CD14-positive monocyte (primary cell): ENCODE data around the gene CEACAM4. TPM values are rescaled to one million over a fixed set of nuclear protein-coding genes. Genes with fewer than 3 reads are reported as not detected.

ENCODE experiments used
- DNase-seq, 3 donors: peaks; one replicate each; pipeline ENCODE4 v3.0.0-alpha.2; 2011 to 2022
- H2AFZ ChIP-seq: 2 replicates; pipeline ENCODE4 v1.6.0; 2012; ENCODE audit warnings: mild to moderate bottlenecking, low read depth, low read length, inconsistent platforms; ENCODE audit not compliant: insufficient read depth, poor library complexity, severe bottlenecking
- H3K27ac ChIP-seq, 2 donors: 1 replicate in 1 of 2; 2 replicates in 1 of 2; pipeline ENCODE4 v1.5.1; 2012 to 2013; ENCODE audit warnings: low read length in 2 of 2, control low read depth in 1 of 2, inconsistent platforms in 1 of 2, low read depth in 1 of 2, mild to moderate bottlenecking in 1 of 2
- H3K27me3 ChIP-seq, 2 donors: one replicate each; pipeline versions ENCODE4 v1.6.0 to v1.6.1; 2011 to 2013; ENCODE audit warnings: low read length in 2 of 2; ENCODE audit not compliant: control insufficient read depth in 2 of 2, insufficient read depth in 2 of 2
- H3K36me3 ChIP-seq, 2 donors: replicated peaks in 1 of 2; 1 replicate in 1 of 2; 2 replicates in 1 of 2; pipeline versions ENCODE4 v1.5.1 to v1.6.1; 2012 to 2013; ENCODE audit warnings: low read length in 2 of 2, control low read depth in 1 of 2, inconsistent platforms in 1 of 2, mild to moderate bottlenecking in 1 of 2; ENCODE audit not compliant: insufficient read depth in 2 of 2, control insufficient read depth in 1 of 2
- H3K4me1 ChIP-seq, 2 donors: 1 replicate in 1 of 2; 2 replicates in 1 of 2; pipeline versions ENCODE4 v1.5.1 to v1.6.1; 2012 to 2013; ENCODE audit warnings: low read length in 2 of 2, control low read depth in 1 of 2, inconsistent platforms in 1 of 2, mild to moderate bottlenecking in 1 of 2, moderate library complexity in 1 of 2; ENCODE audit not compliant: insufficient read depth in 2 of 2, control insufficient read depth in 1 of 2
- H3K4me2 ChIP-seq: replicated peaks from 2 replicates; pipeline ENCODE3; 2012; ENCODE audit warnings: low read length, moderate library complexity, mild to moderate bottlenecking; ENCODE audit not compliant: poor library complexity, severe bottlenecking; ENCODE audit errors: extremely low read depth
- H3K4me3 ChIP-seq, 3 experiments: fragments of 200-600 bp in 1 of 3; sonication (generic) in 1 of 3; replicated peaks in 1 of 3; 1 replicate in 2 of 3; 2 replicates in 1 of 3; pipeline ENCODE4 v1.5.1; 2011 to 2013; ENCODE audit warnings: low read length in 3 of 3, mild to moderate bottlenecking in 3 of 3, control low read depth in 2 of 3, low read depth in 2 of 3, inconsistent platforms in 1 of 3, moderate library complexity in 1 of 3
- H3K79me2 ChIP-seq: 2 replicates; pipeline ENCODE4 v1.6.0; 2012; ENCODE audit warnings: mild to moderate bottlenecking, control low read depth, inconsistent platforms, low read length, moderate library complexity; ENCODE audit not compliant: insufficient read depth
- H3K9ac ChIP-seq: 2 replicates; pipeline ENCODE4 v1.6.0; 2017; ENCODE audit warnings: low read length, mild to moderate bottlenecking; ENCODE audit not compliant: insufficient read depth, poor library complexity, severe bottlenecking
- H3K9me3 ChIP-seq, 2 donors: replicated peaks in 1 of 2; 1 replicate in 1 of 2; 2 replicates in 1 of 2; pipeline versions ENCODE4 v1.5.1 to v1.6.1; 2012 to 2013; ENCODE audit warnings: low read length in 2 of 2, control low read depth in 1 of 2; ENCODE audit not compliant: control insufficient read depth in 1 of 2, insufficient read depth in 1 of 2
- H4K20me1 ChIP-seq: 2 replicates; pipeline ENCODE4 v1.6.0; 2012; ENCODE audit warnings: mild to moderate bottlenecking, low read length, control low read depth, moderate library complexity; ENCODE audit not compliant: insufficient read depth
- H3K27ac Mint-ChIP-seq, 7 donors: one replicate each; pipeline ENCODE4 v1.8.0; 2020; ENCODE audit warnings: mild to moderate bottlenecking in 7 of 7, mixed read lengths in 7 of 7, moderate library complexity in 6 of 7, inconsistent platforms in 2 of 7
- H3K27me3 Mint-ChIP-seq, 3 donors: one replicate each; pipeline ENCODE4 v1.8.0; 2021 to 2022; ENCODE audit warnings: low read depth in 3 of 3, mild to moderate bottlenecking in 3 of 3, mixed read lengths in 3 of 3, moderate library complexity in 3 of 3, inconsistent platforms in 1 of 3
- H3K36me3 Mint-ChIP-seq, 2 donors: one replicate each; pipeline ENCODE4 v1.8.0; 2020; ENCODE audit warnings: mixed read lengths in 2 of 2, inconsistent platforms in 1 of 2, mild to moderate bottlenecking in 1 of 2
- H3K4me1 Mint-ChIP-seq: one replicate; pipeline ENCODE4 v1.8.0; 2020; ENCODE audit warnings: mild to moderate bottlenecking, mixed read lengths
- H3K4me3 Mint-ChIP-seq, 2 donors: one replicate each; pipeline ENCODE4 v1.8.0; 2020; ENCODE audit warnings: mild to moderate bottlenecking in 2 of 2, mixed read lengths in 2 of 2, moderate library complexity in 1 of 2
- H3K9me3 Mint-ChIP-seq, 7 donors: one replicate each; pipeline ENCODE4 v1.8.0; 2020 to 2022; ENCODE audit warnings: mixed read lengths in 7 of 7, mild to moderate bottlenecking in 6 of 7, moderate library complexity in 6 of 7, inconsistent platforms in 2 of 7
- WGBS: methylation state at CpG from one replicate; pipeline ENCODE4 v1.1.5; 2013; ENCODE audit warnings: missing lambda C conversion rate; ENCODE audit not compliant: insufficient coverage; 5-methylcytosine and 5-hydroxymethylcytosine counted together
- intact Hi-C, 2 donors: fragments of 100-400 bp; cut with micrococcal nuclease; formaldehyde crosslinking; loops; one replicate each; pipeline versions ENCODE4 v1.15.0 to v1.15.1; 2023
- polyA plus RNA-seq, 3 donors: library from polyadenylated mRNA; depleted of rRNA in 1 of 3; unstranded in 2 of 3; stranded (reverse) in 1 of 3; fragments of 300-500 nt in 2 of 3; fragments of >200 nt in 1 of 3; fragmentation: Illumina TruSeq in 2 of 3; gene quantifications; 1 replicate in 2 of 3; 2 replicates in 1 of 3; pipeline ENCODE4 v1.2.3, GENCODE V29; 2012 to 2021
- TF ChIP-seq, protein P1 (sequence below): fragments of 200-600 bp; IDR thresholded peaks from one replicate; pipeline ENCODE4 v1.8.0; 2022; ENCODE audit warnings: antibody characterized with exemption, mild to moderate bottlenecking

CEACAM4 gene
- polyA plus RNA-seq, 3 donors, result 23.1 to 40.7 (median 27.5) TPM

DNA sequence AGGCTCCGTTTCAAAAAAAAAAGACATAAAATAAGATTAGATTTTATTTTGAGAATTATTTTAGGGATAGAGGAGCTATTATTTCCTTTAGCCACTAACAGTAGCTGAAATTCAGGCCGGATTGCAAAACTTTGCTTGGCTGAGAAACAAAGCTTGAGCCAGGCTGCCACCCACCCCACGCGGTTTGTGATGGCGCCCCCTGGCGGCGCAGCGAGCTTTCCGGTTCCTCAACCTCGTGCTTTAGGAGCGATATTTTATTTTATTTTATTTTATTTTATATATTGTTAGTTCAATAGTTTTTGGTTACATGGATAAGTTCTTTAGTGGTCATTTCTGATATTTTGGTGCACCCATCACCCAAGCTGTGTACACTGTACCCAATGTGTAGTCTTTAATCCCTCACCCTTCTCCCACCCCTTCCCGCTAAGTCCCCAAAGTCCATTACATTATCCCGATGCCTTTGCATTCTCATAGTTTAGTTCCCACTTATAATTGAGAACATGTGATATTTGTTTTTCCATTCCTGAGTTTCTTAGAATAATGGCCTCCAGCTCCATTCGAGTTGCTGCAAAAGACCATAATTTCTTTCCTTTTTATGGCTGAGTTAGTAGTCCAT is 19.8 kb upstream of the CEACAM4 start:
- H3K27me3 Mint-ChIP-seq, result peaks cover 4 to 9% (median 8%) of the 10 kb centered on the region in 3 donors
- no CpG with 5 or more reads among the region's 14 CpGs for WGBS

DNA sequence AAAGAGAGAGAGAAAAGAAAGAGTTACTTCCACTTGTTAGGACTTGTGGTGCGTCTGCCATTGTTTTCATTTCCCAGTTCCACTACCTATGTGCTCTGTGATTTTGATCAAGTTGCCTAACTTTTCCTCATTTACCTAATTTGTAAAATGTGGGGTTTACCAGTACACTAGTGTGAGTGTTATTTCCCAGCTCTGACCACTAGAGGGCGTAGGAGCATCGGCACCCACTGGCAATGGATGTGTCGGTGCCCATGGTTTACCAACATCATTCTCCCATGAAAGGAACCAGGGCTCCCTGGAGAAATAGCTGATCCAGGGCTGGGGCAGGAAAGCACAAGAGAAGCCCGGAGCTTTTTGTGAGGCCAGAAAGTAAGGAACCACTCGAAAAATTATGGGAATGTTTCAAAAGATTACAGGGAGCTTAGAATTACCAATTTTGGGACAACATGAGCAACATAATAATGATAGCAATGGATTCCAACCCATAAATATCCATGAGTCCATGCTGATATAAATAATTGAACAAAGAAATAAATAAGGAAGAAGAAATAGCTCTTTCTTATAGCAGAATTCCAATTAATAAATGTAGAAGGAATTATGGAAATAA is 15.1 kb upstream of the CEACAM4 start:
- H3K9me3 Mint-ChIP-seq, result peaks cover 0 to 2% (median 0%) of the 10 kb centered on the region in 7 donors
- peak; percentile 57 to 76 (median 76) for DNase-seq
- Histone ChIP-seq H4K20me1 (no peaks in the 10 kb centered on the region), H3K4me1 (peaks cover 52% of the 10 kb centered on the region in 2 donors), H3K79me2 (no peaks in the 10 kb centered on the region), H3K27ac (no peak overlapping the region), H3K36me3 (no peaks in the 10 kb centered on the region), H3K4me2 (peak overlapping the region; percentile 53), H3K27me3 (no peaks in the 10 kb centered on the region), H2AFZ (peak overlapping the region; percentile 29), H3K4me3 (peak overlapping the region in 1 of 3 experiments; percentile 7), H3K9me3 (no peaks in the 10 kb centered on the region), H3K9ac (no peak overlapping the region)
- TF ChIP-seq, protein P1, sequence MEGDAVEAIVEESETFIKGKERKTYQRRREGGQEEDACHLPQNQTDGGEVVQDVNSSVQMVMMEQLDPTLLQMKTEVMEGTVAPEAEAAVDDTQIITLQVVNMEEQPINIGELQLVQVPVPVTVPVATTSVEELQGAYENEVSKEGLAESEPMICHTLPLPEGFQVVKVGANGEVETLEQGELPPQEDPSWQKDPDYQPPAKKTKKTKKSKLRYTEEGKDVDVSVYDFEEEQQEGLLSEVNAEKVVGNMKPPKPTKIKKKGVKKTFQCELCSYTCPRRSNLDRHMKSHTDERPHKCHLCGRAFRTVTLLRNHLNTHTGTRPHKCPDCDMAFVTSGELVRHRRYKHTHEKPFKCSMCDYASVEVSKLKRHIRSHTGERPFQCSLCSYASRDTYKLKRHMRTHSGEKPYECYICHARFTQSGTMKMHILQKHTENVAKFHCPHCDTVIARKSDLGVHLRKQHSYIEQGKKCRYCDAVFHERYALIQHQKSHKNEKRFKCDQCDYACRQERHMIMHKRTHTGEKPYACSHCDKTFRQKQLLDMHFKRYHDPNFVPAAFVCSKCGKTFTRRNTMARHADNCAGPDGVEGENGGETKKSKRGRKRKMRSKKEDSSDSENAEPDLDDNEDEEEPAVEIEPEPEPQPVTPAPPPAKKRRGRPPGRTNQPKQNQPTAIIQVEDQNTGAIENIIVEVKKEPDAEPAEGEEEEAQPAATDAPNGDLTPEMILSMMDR, result peak; percentile 99
- WGBS, result no CpG with 5 or more reads among the region's 6 CpGs
- peaks cover 0 to 2% of the 10 kb centered on the region in 2 donors for H3K36me3 Mint-ChIP-seq
- H3K27me3 Mint-ChIP-seq, result peaks cover 0 to 4% (median 2%) of the 10 kb centered on the region in 3 donors
- peak overlapping the region in 5 of 7 donors; percentile 23 to 73 (median 49) for H3K27ac Mint-ChIP-seq
- intact Hi-C loops, result no loop called here
- H3K4me3 Mint-ChIP-seq, result peak overlapping the region in 1 of 2 donors; percentile 49
- peaks cover 46% of the 10 kb centered on the region for H3K4me1 Mint-ChIP-seq

More for the DNA sequence above, 19.8 kb upstream of the CEACAM4 start:
- Mint-ChIP-seq H3K36me3 (no peaks in the 10 kb centered on the region), H3K27ac (no peak overlapping the region), H3K9me3 (peaks cover 0 to 3% (median 0%) of the 10 kb centered on the region in 7 donors), H3K4me1 (peaks cover 8% of the 10 kb centered on the region), H3K4me3 (no peak overlapping the region)
- H3K9ac ChIP-seq, result no peak overlapping the region
- H4K20me1 ChIP-seq, result no peaks in the 10 kb centered on the region
- no peaks in the 10 kb centered on the region for H3K36me3 ChIP-seq
- peaks cover 0 to 12% of the 10 kb centered on the region in 2 donors for H3K27me3 ChIP-seq
- H3K4me1 ChIP-seq, result peaks cover 5 to 8% of the 10 kb centered on the region in 2 donors
- H3K4me2 ChIP-seq, result no peak overlapping the region
- DNase-seq, result peak; percentile 38 to 54 (median 47)
- no peak overlapping the region for H3K27ac ChIP-seq
- no peak overlapping the region for H2AFZ ChIP-seq
- intact Hi-C loops, result no loop called here
- TF ChIP-seq, protein P1, result peak; percentile 93
- H3K4me3 ChIP-seq, result no peak overlapping the region
- H3K79me2 ChIP-seq, result no peaks in the 10 kb centered on the region
- no peaks in the 10 kb centered on the region for H3K9me3 ChIP-seq
